BJ (cell line): ENCODE data around the gene B3GAT1. TPM values are rescaled to one million over a fixed set of nuclear protein-coding genes. Genes with fewer than 3 reads are reported as not detected.

Experiments used
- CTCF ChIA-PET: fragments of 350-600 bp; formaldehyde crosslinking; extraction: SDS; loops from one replicate; lab custom pipeline; 2021; ENCODE audit warnings: antibody characterized with exemption, inconsistent platforms; lab: Yijun Ruan, JAX
- POLR2A ChIA-PET: fragments of 300-600 bp; sonication (Branson Sonifier 250); formaldehyde crosslinking; extraction: SDS; loops from one replicate; lab custom pipeline; 2021; ENCODE audit warnings: antibody characterized with exemption; lab: Charles Lee
- DNase-seq: peaks from one replicate; pipeline ENCODE4 v3.0.0-alpha.2; 2011; ENCODE audit warnings: low read depth
- H3K27me3 ChIP-seq: 2 replicates; pipeline ENCODE4 v1.6.0; 2011; ENCODE audit warnings: low read length; ENCODE audit not compliant: control insufficient read depth, insufficient read depth
- H3K36me3 ChIP-seq: 2 replicates; pipeline ENCODE4 v1.5.1; 2011; ENCODE audit warnings: low read length; ENCODE audit not compliant: control insufficient read depth, insufficient read depth
- H3K4me3 ChIP-seq: 2 replicates; pipeline ENCODE4 v1.5.1; 2011; ENCODE audit warnings: low read depth, mild to moderate bottlenecking, control low read depth, low read length
- polyA plus RNA-seq: library from polyadenylated mRNA; depleted of rRNA; stranded (reverse); fragments of >200 nt; gene quantifications from 2 replicates; pipeline ENCODE4 v1.2.3, GENCODE V29; 2011
- TF ChIP-seq, protein P1 (sequence below): IDR thresholded peaks from 2 replicates; pipeline ENCODE4 v1.5.1; 2011; ENCODE audit warnings: low read depth, mild to moderate bottlenecking, control low read depth, inconsistent platforms, low read length, moderate library complexity; ENCODE audit not compliant: insufficient read depth

B3GAT1 gene
- polyA plus RNA-seq, 1 experiment, result not detected

DNA sequence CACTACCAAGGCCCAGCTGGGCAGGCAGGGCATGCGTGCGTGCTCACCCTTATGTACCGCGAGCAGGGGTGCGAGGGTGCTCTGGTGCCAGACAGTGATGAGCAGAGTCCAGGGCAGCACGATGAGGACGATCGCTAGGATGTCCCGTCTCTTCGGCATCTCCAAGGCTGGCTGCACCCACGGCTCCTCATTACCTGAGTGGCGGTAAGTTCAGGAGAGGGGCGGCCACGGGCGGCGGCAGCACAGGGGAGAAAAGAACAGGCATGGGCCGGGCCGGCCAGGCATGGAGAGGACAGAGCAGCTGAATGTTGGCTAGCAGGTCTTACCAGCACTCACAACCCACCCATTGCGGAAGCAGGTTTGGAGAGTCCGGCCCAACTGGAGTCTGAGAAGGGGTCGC lies 24.5 kb downstream of the B3GAT1 start:
- ChIA-PET CTCF (no interaction called here), POLR2A (no interaction called here)

DNA sequence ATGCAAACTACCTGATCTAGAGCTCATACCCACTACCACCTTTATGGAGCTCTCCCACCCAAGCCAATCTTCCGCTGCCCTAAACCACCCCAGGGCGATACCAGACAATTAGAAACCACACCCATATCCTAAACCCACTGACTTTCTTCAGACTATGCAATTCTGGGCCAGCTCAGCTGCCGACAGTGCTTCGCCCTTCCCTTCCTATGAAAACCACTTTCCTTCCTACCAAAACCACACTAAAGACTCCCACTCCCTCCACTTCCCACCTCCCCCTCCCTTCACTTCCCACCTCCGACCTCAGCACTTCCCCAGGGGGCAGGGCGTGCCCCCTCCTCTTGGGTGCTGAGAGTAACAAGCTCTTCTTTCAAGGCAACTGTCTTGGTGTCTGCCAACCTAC lies 25.1 kb downstream of the B3GAT1 start:
- DNase-seq, result no peak
- Histone ChIP-seq H3K4me3 (no peak overlapping the region), H3K27me3 (no peaks in the 10 kb centered on the region), H3K36me3 (no peaks in the 10 kb centered on the region)
- ChIA-PET CTCF (no interaction called here), POLR2A (no interaction called here)
- TF ChIP-seq, protein P1, sequence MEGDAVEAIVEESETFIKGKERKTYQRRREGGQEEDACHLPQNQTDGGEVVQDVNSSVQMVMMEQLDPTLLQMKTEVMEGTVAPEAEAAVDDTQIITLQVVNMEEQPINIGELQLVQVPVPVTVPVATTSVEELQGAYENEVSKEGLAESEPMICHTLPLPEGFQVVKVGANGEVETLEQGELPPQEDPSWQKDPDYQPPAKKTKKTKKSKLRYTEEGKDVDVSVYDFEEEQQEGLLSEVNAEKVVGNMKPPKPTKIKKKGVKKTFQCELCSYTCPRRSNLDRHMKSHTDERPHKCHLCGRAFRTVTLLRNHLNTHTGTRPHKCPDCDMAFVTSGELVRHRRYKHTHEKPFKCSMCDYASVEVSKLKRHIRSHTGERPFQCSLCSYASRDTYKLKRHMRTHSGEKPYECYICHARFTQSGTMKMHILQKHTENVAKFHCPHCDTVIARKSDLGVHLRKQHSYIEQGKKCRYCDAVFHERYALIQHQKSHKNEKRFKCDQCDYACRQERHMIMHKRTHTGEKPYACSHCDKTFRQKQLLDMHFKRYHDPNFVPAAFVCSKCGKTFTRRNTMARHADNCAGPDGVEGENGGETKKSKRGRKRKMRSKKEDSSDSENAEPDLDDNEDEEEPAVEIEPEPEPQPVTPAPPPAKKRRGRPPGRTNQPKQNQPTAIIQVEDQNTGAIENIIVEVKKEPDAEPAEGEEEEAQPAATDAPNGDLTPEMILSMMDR, result no peak

More for the DNA sequence above, 24.5 kb downstream of the B3GAT1 start:
- Histone ChIP-seq H3K27me3 (no peaks in the 10 kb centered on the region), H3K36me3 (no peaks in the 10 kb centered on the region), H3K4me3 (no peak overlapping the region)
- TF ChIP-seq, protein P1, result no peak
- no peak for DNase-seq

DNA sequence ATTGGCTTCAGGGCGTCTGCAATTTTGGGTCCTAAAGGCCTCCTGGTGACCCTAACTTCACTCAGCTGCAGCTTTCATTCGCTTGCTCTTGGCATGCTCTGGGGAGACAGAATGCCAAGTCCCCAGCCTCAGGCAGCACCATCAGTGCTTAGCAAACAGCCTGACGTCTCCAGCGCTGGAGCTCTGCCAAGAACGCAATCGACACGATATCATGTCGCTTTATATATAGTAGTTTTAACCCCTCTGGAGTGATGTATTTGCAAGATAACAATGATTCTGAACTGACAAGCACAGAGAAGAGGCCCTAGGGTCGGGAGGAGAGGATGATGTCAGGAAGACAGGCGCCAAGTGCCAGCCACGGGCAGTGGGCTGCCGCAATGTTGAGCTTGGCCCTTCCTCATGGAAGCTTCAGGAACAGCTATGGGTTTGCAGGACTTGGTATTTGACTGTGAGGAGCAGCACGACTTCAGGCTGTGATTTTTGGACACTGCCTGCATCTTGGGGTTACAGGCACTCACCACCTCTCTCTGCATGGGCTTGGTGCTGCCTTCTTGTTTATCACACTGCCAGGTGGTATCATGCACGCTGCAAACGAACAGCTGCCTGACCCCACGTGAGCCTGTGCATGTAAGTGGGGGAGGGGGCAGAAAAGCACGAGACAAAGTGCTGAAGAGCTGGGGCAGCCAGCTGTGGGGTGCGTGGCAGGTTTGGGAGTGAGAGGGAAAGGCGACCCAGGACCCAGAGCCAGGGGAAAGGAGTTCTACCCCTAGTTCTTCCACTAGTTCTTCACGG lies 26.1 kb downstream of the B3GAT1 start:
- no peaks in the 10 kb centered on the region for H3K27me3 ChIP-seq
- TF ChIP-seq, protein P1, result no peak
- H3K4me3 ChIP-seq, result no peak overlapping the region
- POLR2A ChIA-PET, result no interaction called here
- H3K36me3 ChIP-seq, result no peaks in the 10 kb centered on the region
- CTCF ChIA-PET, result no interaction called here
- no peak for DNase-seq

DNA sequence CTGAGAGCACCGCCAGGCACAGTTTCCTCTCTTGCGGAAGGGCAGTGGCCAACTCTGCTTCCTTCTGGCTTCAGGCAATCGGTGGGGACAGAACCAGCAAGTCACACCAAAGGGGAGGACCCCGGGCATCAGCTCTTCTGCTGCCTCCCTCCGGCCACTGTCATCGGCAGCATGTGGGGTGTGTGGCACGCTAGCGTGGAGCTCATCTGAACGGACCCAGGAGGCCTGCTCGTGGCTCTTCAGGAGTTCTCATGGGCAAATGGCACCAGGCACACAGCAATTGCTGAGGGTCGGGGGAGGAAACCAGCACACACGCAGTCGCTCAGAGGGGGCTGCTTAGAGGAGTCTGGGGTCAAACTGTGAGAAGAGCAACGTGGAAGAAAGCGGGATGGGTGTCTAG lies 26.9 kb downstream of the B3GAT1 start:
- POLR2A ChIA-PET, result no interaction called here
- CTCF ChIA-PET, result no interaction called here
- TF ChIP-seq, protein P1, result no peak

DNA sequence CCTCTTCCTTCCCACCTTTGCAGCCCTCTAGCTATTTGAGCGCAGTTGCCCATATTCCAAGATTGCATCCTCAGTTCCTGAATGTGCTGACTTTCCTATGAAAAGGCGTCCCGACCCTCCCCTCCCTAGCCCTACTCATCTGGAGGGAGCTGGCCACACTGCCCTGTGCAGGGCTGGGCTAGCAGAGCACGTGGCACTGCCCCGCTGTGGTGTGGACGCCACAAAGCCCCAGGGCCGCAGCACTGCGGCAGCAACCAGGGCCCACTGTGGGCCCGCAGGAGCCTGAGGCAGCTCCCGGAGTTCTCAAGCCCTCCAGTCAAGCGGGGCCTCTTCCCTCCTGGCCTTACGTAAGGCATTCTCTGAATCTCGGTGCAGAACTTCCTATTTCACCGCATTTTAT lies 27.6 kb downstream of the B3GAT1 start:
- Histone ChIP-seq H3K36me3 (no peaks in the 10 kb centered on the region), H3K27me3 (no peaks in the 10 kb centered on the region), H3K4me3 (no peak overlapping the region)
- DNase-seq, result no peak
- TF ChIP-seq, protein P1, result no peak
- ChIA-PET CTCF (no interaction called here), POLR2A (no interaction called here)

More for the DNA sequence above, 26.9 kb downstream of the B3GAT1 start:
- Histone ChIP-seq H3K36me3 (no peaks in the 10 kb centered on the region), H3K4me3 (no peak overlapping the region), H3K27me3 (no peaks in the 10 kb centered on the region)
- DNase-seq, result no peak
